PC-9 (cell line): ENCODE results near the gene GPR137B.

ENCODE experiments used
- EZH2 ChIP-seq: fragments of 200-600 bp; sonication (generic); IDR thresholded peaks from 2 replicates; pipeline ENCODE4 v1.8.0; 2017; ENCODE audit warnings: antibody characterized with exemption, low read depth
- TF ChIP-seq, protein P1 (sequence below): fragments of 200-600 bp; sonication (generic); conservative IDR thresholded peaks from 2 replicates; pipeline ENCODE4 v1.6.1; 2017; ENCODE audit warnings: mixed run types, antibody characterized with exemption, mild to moderate bottlenecking, moderate library complexity

DNA sequence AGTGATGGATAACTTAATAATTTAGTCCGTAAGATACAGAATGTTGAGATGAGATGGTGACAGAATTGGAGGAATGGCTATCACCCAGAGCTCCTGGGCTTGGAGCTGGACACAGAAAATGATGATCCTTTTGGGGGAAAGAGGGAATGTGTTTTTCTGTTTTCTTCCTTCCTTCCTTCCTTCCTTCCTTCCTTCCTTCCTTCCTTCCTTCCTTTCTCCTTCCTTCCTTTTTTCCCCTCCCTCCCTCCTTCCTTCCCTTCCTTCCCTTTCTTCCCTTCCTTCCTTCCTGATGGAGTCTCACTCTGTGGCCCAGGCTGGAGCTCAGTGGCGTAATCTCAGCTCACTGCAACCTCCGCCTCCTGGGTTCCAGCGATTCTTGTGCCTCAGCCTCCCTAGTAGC lies 2.8 kb upstream of the GPR137B start:
- TF ChIP-seq, protein P1, sequence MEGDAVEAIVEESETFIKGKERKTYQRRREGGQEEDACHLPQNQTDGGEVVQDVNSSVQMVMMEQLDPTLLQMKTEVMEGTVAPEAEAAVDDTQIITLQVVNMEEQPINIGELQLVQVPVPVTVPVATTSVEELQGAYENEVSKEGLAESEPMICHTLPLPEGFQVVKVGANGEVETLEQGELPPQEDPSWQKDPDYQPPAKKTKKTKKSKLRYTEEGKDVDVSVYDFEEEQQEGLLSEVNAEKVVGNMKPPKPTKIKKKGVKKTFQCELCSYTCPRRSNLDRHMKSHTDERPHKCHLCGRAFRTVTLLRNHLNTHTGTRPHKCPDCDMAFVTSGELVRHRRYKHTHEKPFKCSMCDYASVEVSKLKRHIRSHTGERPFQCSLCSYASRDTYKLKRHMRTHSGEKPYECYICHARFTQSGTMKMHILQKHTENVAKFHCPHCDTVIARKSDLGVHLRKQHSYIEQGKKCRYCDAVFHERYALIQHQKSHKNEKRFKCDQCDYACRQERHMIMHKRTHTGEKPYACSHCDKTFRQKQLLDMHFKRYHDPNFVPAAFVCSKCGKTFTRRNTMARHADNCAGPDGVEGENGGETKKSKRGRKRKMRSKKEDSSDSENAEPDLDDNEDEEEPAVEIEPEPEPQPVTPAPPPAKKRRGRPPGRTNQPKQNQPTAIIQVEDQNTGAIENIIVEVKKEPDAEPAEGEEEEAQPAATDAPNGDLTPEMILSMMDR, result no peak
- TF ChIP-seq EZH2, result no peak
